ENCODE measurements around the gene IGDCC3.

The IGDCC3 gene

DNA sequence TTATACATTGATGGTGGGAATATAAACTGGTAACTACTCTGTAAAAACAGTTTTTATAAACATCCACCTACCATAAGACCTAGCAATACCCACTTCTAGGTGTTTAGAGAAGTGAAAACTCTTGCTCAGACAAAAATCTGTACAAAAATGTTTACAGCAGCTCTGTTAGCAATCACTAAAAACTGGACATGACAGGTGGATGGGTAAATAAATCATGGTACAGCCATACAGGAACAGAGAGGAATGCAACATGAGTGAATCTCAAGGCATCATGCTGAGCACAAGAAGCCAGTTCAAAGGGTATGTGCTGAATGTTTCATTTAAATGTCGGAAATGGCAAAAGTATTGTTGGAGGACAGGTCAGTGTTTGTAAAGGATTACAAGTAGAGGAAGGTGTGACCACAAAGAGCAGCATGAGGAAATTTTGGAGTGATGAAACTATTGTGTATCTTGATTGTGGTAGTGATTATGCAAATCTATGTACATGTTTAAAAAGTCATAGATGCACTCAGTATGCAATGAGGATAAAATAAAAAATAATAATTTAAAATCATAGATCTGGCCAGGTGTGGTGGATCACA, 84.8 kb downstream of the IGDCC3 start:
- DNase-seq (ENCODE audit: low spot score): no peak

DNA sequence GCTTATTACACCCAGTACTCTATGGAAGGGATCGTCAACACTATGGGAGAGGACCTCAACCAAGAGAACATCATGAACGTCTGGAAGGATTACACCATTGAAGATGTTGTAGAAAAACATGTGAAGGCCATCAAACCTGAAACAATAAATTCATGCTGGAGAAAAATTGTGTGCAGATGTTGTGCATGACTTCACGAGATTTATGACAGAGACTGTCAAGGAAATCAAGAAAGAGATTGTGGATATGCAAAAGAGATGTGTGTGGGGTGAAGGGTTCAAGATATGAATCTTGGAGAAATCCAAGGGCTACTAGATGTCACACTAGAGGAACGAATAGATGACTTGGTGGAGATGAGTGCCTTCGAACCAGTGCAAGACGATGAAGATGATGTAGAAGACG, 87.6 kb downstream of the IGDCC3 start:
- no peak for DNase-seq (ENCODE audit: low spot score)

GRCh38 chr15:65289261-65289854, 88.4 kb downstream of the IGDCC3 start:
- DNase-seq (ENCODE audit: low spot score): no peak

GRCh38 chr15:65287520-65287855, 90.3 kb downstream of the IGDCC3 start:
- DNase-seq (ENCODE audit: low spot score): no peak

DNA sequence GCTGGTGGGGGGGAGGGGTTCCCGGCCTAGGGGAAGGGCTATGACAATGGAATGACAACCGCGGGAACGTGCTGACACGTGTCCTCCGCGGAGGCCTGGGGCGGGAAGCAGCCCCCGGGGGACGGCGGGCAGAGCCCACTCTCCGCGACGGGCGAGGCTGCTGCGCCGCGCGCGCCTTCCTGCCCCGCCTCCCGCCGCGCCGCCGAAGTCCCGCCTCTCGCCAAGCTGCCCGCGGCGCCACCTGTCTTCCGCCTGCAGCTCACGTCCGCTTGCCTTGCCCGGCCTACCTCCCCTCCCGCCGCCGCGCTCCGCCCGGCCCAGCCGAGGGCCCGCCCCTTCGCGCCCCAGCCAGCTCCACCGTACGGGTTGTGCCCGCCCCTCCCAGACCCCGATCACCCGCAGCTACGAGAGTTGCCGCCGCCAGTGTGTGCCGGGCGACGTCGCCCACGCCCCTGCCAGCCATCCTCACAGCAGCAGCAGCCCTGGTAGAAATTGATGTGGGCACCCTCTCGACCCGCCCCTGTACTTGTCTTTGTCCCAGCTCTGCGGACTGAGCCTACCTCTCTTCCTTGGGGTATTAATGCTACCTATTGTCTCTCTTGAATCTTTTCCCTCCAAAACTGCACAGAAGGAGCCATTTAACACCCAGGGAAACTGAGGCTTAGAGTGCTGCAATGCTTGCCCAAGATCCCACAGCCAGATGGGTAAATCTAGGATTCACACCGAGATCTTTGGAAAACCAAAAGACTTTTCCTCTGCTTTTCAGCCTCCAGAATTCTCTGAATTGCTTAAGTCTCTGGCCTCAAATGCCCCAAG, 90.9 kb downstream of the IGDCC3 start, which contains the start of gene PARP16:
Gene PARP16 (minus strand): TSS at position 180 of the 816 bp plus-strand sequence. CDS start 457 bp downstream, outside the sequence.
- DNase-seq (ENCODE audit: low spot score): peak; percentile 91

- DNase-seq (ENCODE audit: low spot score): peak; percentile 48
These were observed 91.6 kb downstream of the IGDCC3 start for GRCh38 chr15:65286069-65286703.

- DNase-seq (ENCODE audit: low spot score): peak; percentile 23
These were observed 92.3 kb downstream of the IGDCC3 start for GRCh38 chr15:65285291-65286068.

- DNase-seq (ENCODE audit: low spot score): no peak
These were observed 99.3 kb downstream of the IGDCC3 start for GRCh38 chr15:65278480-65278879.
